ENCODE data around the gene SNX25.

The SNX25 gene

GRCh38 chr4:185209031-185209851 is at the start of gene SNX25 (continued):
- TF ChIP-seq ATF2 (tag by site-specific recombination; IDR thresholded peaks at IDR 0.05; ENCODE audit: low read depth) (no peak), ZBTB49 (tag by site-specific recombination; IDR thresholded peaks at IDR 0.05; ENCODE audit: low read depth) (no peak), ZFP37 (tag by site-specific recombination; IDR thresholded peaks at IDR 0.05) (no peak), ZNF529 (tag by site-specific recombination; IDR thresholded peaks at IDR 0.05; ENCODE audit: insufficient replicate concordance) (no peak), ZNF513 (tag by site-specific recombination; IDR thresholded peaks at IDR 0.05) (no peak), ZNF138 (tag by site-specific recombination; IDR thresholded peaks at IDR 0.05; ENCODE audit: borderline replicate concordance) (no peak), ZBTB11 (tag by site-specific recombination; conservative IDR thresholded peaks at IDR 0.05; ENCODE audit: low read depth) (no peak), REST (tag by site-specific recombination; IDR thresholded peaks at IDR 0.05) (no peak), ZFHX2 (tag by site-specific recombination; conservative IDR thresholded peaks at IDR 0.05) (peak; percentile 84), ZFP69B (tag by site-specific recombination; IDR thresholded peaks at IDR 0.05) (peak; percentile 76), KLF1 (tag by site-specific recombination; IDR thresholded peaks at IDR 0.05) (peak; percentile 51), ZNF677 (tag by site-specific recombination; IDR thresholded peaks at IDR 0.05) (no peak), OVOL3 (tag by site-specific recombination; IDR thresholded peaks at IDR 0.05) (no peak), TSHZ1 (tag by site-specific recombination; IDR thresholded peaks at IDR 0.05; ENCODE audit: borderline replicate concordance) (0 out of 2 replicates have a peak, but pooled peaks have one; percentile 18), BCL11B (tag by site-specific recombination; IDR thresholded peaks at IDR 0.05; ENCODE audit: low read depth) (peak; percentile 51; the same call in 1 of the 2 replicates), ZNF785 (tag by site-specific recombination; IDR thresholded peaks at IDR 0.05) (no peak), ZNF362 (tag by site-specific recombination; IDR thresholded peaks at IDR 0.05) (no peak), ZNF169 (tag by site-specific recombination; IDR thresholded peaks at IDR 0.05) (no peak), ZNF561 (tag by site-specific recombination; IDR thresholded peaks at IDR 0.05; ENCODE audit: borderline replicate concordance) (peak; percentile 55; the same call in 1 of the 2 replicates)
